ENCODE data around the gene PIK3C2G.

The PIK3C2G gene

DNA sequence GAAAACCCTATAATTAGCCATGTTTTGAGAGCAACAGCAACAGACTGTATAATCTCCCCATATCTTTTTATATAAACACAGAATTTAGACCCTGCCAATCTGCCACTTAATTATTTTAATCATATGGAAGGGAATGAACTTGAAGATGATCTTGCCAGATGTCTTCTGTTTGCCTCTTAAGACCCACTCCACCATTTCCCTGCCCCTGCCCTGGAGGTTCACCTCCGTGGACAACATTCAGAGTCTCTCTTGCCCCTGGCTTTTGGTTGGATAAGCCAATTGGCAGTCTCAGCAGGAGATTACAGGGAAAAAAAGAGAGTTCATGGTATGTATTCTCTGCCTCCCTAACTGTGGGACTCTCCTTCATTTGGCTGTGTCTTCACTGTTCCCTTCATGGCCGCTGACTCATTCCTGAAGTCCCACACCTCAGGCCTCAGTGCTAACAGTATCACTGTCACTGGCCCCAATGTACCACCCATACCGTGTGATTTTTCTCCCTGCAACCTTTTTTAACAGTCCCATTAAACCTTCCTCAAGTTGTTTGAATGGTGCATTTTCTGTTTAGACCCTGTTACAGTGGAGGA lies 184.8 kb downstream of the PIK3C2G start:
- no peak overlapping the region for H3K4me3 ChIP-seq (ENCODE audit: low read depth, low read length)
- no peak for DNase-seq (ENCODE audit: low read depth)
- no peak for TF ChIP-seq CTCF (conservative IDR thresholded peaks at IDR 0.05; ENCODE audit: low read depth, low read length)

DNA sequence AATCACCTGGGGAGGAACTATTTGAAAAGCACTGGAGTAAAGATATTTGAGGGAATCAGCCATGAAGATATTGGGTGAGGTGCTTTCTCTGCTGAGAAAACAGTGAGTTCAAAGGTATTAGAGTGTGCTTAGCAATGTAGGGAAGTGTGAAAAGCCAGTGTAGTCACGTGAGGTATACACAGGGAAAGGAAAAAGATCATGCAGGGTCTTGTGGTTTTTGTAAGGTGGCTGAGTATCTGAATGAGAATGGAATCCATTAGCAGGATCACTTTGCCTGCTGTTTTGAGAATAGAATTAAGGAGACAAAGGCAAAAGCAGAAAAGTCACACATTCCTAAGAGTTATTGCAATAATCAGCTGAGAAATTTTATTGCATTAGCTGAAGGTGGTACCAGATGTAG lies 193.0 kb downstream of the PIK3C2G start:
- peak; percentile 12 for DNase-seq (ENCODE audit: low read depth)
- TF ChIP-seq CTCF (conservative IDR thresholded peaks at IDR 0.05; ENCODE audit: low read depth, low read length), result no peak
- no peak overlapping the region for H3K4me3 ChIP-seq (ENCODE audit: low read depth, low read length)

DNA sequence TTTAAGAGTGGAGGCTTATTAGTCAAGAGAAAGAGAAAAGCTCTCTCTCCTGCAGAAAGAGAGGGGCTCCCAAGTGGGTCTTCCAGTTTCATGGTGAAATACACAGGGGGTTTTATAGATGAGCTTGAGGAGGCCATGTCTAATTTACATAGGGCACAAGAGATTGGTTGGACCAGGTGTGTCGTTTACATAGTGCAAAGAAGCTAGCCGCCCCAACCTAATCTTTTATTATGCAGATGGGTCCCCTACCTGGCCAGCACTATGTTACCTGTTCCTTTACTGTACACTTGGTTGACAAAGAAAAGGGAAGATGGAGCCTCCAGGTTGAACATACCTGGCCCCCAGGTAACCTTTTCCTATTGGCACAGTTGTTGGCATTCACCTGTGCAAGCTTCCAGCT lies 195.0 kb downstream of the PIK3C2G start:
- TF ChIP-seq CTCF (conservative IDR thresholded peaks at IDR 0.05; ENCODE audit: low read depth, low read length), result no peak
- DNase-seq (ENCODE audit: low read depth), result no peak
- H3K4me3 ChIP-seq (ENCODE audit: low read depth, low read length), result no peak overlapping the region

DNA sequence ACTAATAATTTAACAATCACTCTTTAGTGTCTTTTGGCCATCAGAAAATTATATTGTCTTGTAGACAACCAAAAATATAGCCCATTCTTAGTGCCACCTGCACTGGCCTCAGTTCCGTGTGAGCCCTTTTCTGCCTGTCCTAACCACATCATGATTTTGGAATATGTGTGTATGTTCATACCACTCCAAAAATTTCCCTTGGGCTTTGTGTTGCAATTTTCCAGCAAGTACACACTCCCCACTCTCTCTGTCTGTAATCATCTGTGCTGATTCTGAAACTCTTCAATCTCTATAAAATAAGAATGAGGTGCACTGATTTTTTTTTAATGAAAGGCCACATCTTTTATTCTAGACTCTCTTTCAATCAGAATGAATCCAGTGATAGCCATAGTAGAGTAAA lies 196.0 kb downstream of the PIK3C2G start:
- no peak for TF ChIP-seq CTCF (conservative IDR thresholded peaks at IDR 0.05; ENCODE audit: low read depth, low read length)

DNA sequence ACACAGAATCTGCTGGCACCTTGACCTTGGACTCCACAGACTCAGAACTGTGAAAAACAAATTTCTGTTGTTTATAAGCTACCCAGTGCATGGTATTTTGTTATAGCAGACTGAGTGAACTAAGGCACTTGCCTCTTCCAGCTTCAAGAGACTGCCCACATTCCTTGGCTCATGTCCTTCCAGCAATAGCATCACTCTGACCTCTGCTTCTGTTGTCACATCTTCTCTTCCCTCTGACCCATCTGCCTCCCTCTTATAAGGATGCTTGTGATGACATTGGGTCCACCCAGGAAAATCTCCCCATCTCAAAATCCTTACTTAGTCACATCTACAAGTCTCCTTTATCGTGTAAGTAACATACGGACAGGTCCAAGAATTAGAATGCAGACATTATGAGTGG lies 200.4 kb downstream of the PIK3C2G start:
- peak; percentile 10 for DNase-seq (ENCODE audit: low read depth)
- no peak for TF ChIP-seq CTCF (conservative IDR thresholded peaks at IDR 0.05; ENCODE audit: low read depth, low read length)
- H3K4me3 ChIP-seq (ENCODE audit: low read depth, low read length), result no peak overlapping the region

More for the DNA sequence above, 196.0 kb downstream of the PIK3C2G start:
- no peak overlapping the region for H3K4me3 ChIP-seq (ENCODE audit: low read depth, low read length)
- no peak for DNase-seq (ENCODE audit: low read depth)

GRCh38 chr12:18462442-18462841 lies 201.1 kb downstream of the PIK3C2G start:
- TF ChIP-seq CTCF (conservative IDR thresholded peaks at IDR 0.05; ENCODE audit: low read depth, low read length), result no peak
- DNase-seq (ENCODE audit: low read depth), result peak; percentile 72
- no peak overlapping the region for H3K4me3 ChIP-seq (ENCODE audit: low read depth, low read length)

DNA sequence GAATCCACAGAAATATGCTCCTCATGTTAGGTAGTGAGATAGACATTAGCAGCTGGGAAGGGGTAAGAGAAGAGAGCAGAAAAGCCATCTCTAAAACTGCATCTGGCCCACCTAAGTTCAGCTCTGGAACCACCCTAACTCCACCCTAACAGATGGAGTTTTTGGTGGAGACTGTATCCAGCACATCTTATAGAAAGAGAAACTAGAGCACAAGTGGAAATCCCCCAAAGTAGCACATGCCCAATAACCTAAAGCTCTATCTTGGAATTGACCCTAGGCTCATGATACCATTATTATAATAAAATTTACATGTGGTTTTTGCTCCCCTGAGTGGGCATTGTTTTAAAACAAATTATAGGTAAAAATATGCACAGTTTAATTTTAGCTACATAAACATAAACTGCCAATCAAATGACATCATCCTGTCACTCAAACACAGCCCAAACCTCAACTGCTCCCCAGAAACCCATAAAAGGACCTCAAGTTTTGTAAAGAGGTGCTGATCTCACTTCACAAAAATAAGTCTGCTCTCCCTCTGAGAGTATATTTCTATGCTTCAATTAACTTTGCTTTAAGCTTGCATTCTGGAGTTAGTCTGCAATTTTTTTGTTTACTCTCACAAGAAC lies 206.4 kb downstream of the PIK3C2G start:
- H3K4me3 ChIP-seq (ENCODE audit: low read depth, low read length), result no peak overlapping the region
- DNase-seq (ENCODE audit: low read depth), result no peak
- TF ChIP-seq CTCF (conservative IDR thresholded peaks at IDR 0.05; ENCODE audit: low read depth, low read length), result no peak

Data from choroid plexus epithelial cell (primary cell).